B cell (primary cell): ENCODE results near the gene HLA-DQA1. TPM values are rescaled to one million over a fixed set of nuclear protein-coding genes. Genes with fewer than 3 reads are reported as not detected.

Experiments used
- ATAC-seq: fragments of 200-7000 bp; cut with Tn5 transposase; one replicate; pipeline ENCODE4 v1.10.0; 2021; ENCODE audit warnings: low read depth, mild to moderate bottlenecking, moderate number of reproducible peaks, moderate library complexity
- CTCF ChIA-PET: fragments of 350-600 bp; sonication (Branson Sonifier 250); formaldehyde crosslinking; loops from one replicate; lab custom pipeline; 2021; ENCODE audit warnings: antibody characterized with exemption, inconsistent platforms; lab: Charles Lee
- POLR2A ChIA-PET: fragments of 350-600 bp; sonication (Branson Sonifier 250); formaldehyde crosslinking; loops from one replicate; lab custom pipeline; 2021; ENCODE audit warnings: antibody characterized with exemption; lab: Charles Lee
- DNase-seq: peaks from one replicate; pipeline ENCODE4 v3.0.0; 2013
- H2AFZ ChIP-seq: 2 replicates; pipeline ENCODE4 v1.6.1; 2012; ENCODE audit warnings: mild to moderate bottlenecking, low read depth, low read length; ENCODE audit not compliant: insufficient read depth, poor library complexity, severe bottlenecking
- H3K27ac ChIP-seq, 2 donors: 1 replicate in 1 of 2; 2 replicates in 1 of 2; pipeline ENCODE4 v1.5.1; 2012 to 2013; ENCODE audit warnings: low read length in 2 of 2, mild to moderate bottlenecking in 2 of 2, moderate library complexity in 1 of 2
- H3K27me3 ChIP-seq, 4 experiments: fragments of 200-600 bp in 1 of 4; sonication (generic) in 1 of 4; replicated peaks in 1 of 4; 1 replicate in 2 of 4; 2 replicates in 2 of 4; pipeline versions ENCODE4 v1.6.1 to v1.7.0; 2013 to 2016; ENCODE audit warnings: low read length in 3 of 4, mild to moderate bottlenecking in 2 of 4, mixed read lengths in 1 of 4, moderate library complexity in 1 of 4; ENCODE audit not compliant: insufficient read depth in 4 of 4, control insufficient read depth in 3 of 4; ENCODE audit errors: control extremely low read depth in 1 of 4
- H3K36me3 ChIP-seq, 2 experiments: replicated peaks in 1 of 2; 1 replicate in 1 of 2; 2 replicates in 1 of 2; pipeline versions ENCODE4 v1.6.1 to v1.7.1; 2013; ENCODE audit warnings: low read length in 1 of 2; ENCODE audit not compliant: insufficient read depth in 2 of 2, control insufficient read depth in 1 of 2; ENCODE audit errors: control extremely low read depth in 1 of 2, extremely low read depth in 1 of 2
- H3K4me1 ChIP-seq, 2 donors: fragments of 200-600 bp in 1 of 2; sonication (generic) in 1 of 2; 1 replicate in 1 of 2; 2 replicates in 1 of 2; pipeline versions ENCODE4 v1.5.1 to v1.6.1; 2013 to 2017; ENCODE audit warnings: low read length in 2 of 2; ENCODE audit not compliant: control insufficient read depth in 2 of 2, insufficient read depth in 2 of 2
- H3K4me2 ChIP-seq: replicated peaks from 2 replicates; pipeline ENCODE3; 2012; ENCODE audit warnings: mild to moderate bottlenecking, low read depth, low read length; ENCODE audit not compliant: poor library complexity, severe bottlenecking
- H3K4me3 ChIP-seq, 5 experiments: fragments of 200-600 bp in 1 of 5; sonication (generic) in 1 of 5; 1 replicate in 3 of 5; 2 replicates in 2 of 5; pipeline versions ENCODE4 v1.5.1 to v1.7.0; 2011 to 2016; ENCODE audit warnings: low read length in 4 of 5, mild to moderate bottlenecking in 4 of 5, low read depth in 2 of 5, control low read depth in 1 of 5, moderate library complexity in 1 of 5; ENCODE audit not compliant: insufficient read depth in 1 of 5; ENCODE audit errors: control extremely low read depth in 1 of 5, extremely low read depth in 1 of 5
- H3K79me2 ChIP-seq: fragments of 200-600 bp; sonication (generic); one replicate; pipeline ENCODE4 v1.6.0; 2016; ENCODE audit warnings: low read length; ENCODE audit not compliant: control insufficient read depth, insufficient read depth
- H3K9ac ChIP-seq: fragments of 200-600 bp; sonication (generic); 2 replicates; pipeline ENCODE4 v1.6.1; 2017; ENCODE audit warnings: mild to moderate bottlenecking, low read length, moderate library complexity
- H3K9me3 ChIP-seq, 3 donors: one replicate each; pipeline versions ENCODE4 v1.6.1 to v1.7.1; 2013; ENCODE audit warnings: low read length in 2 of 3; ENCODE audit not compliant: control insufficient read depth in 2 of 3, insufficient read depth in 1 of 3; ENCODE audit errors: control extremely low read depth in 1 of 3
- H4K20me1 ChIP-seq: 2 replicates; pipeline ENCODE4 v1.6.0; 2012; ENCODE audit warnings: mild to moderate bottlenecking, low read length; ENCODE audit not compliant: insufficient read depth, control insufficient read depth, poor library complexity, severe bottlenecking
- H3K27ac Mint-ChIP-seq: one replicate; pipeline ENCODE4 v1.8.0; 2021; ENCODE audit warnings: mixed read lengths
- H3K27me3 Mint-ChIP-seq: one replicate; pipeline ENCODE4 v1.8.0; 2021; ENCODE audit warnings: mixed read lengths
- H3K4me1 Mint-ChIP-seq: one replicate; pipeline ENCODE4 v1.8.0; 2021; ENCODE audit warnings: mixed read lengths
- H3K4me3 Mint-ChIP-seq: one replicate; pipeline ENCODE4 v1.8.0; 2021; ENCODE audit warnings: mixed read lengths
- H3K9me3 Mint-ChIP-seq: one replicate; pipeline ENCODE4 v1.8.0; 2022; ENCODE audit warnings: mixed read lengths; ENCODE audit not compliant: insufficient read depth
- EZH2 ChIP-seq: IDR thresholded peaks from 2 replicates; pipeline ENCODE4 v1.6.1; 2012; ENCODE audit warnings: borderline replicate concordance, low read depth, mild to moderate bottlenecking, moderate library complexity, low read length; ENCODE audit not compliant: insufficient read depth, poor library complexity, severe bottlenecking
- WGBS: methylation state at CpG from one replicate; pipeline ENCODE4 v1.1.5; 2013; ENCODE audit warnings: missing lambda C conversion rate; ENCODE audit not compliant: insufficient coverage; 5-methylcytosine and 5-hydroxymethylcytosine counted together
- intact Hi-C: fragments of 100-400 bp; cut with micrococcal nuclease; formaldehyde crosslinking; loops from one replicate; pipeline ENCODE4 v1.10.0; 2022
- polyA plus RNA-seq: library from polyadenylated mRNA; depleted of rRNA; stranded (reverse); fragments of >200 nt; gene quantifications from 2 replicates; pipeline ENCODE4 v1.2.3, GENCODE V29; 2012
- total RNA-seq, 2 donors: library from RNA; stranded (reverse); fragments of 120-200 nt in 1 of 2; gene quantifications; 1 replicate in 1 of 2; 2 replicates in 1 of 2; pipeline versions ENCODE4 v1.2.3 to v1.2.4, GENCODE V29; 2013 to 2022
- TF ChIP-seq, protein P1 (sequence below): fragments of 200-600 bp; IDR thresholded peaks from one replicate; pipeline ENCODE4 v1.8.0; 2022; ENCODE audit warnings: antibody characterized with exemption, mild to moderate bottlenecking

HLA-DQA1 gene
- total and polyA plus RNA-seq, 2 donors (not counting 1 experiment from before 2014, with no cell fraction given): 486 to 489 TPM

DNA sequence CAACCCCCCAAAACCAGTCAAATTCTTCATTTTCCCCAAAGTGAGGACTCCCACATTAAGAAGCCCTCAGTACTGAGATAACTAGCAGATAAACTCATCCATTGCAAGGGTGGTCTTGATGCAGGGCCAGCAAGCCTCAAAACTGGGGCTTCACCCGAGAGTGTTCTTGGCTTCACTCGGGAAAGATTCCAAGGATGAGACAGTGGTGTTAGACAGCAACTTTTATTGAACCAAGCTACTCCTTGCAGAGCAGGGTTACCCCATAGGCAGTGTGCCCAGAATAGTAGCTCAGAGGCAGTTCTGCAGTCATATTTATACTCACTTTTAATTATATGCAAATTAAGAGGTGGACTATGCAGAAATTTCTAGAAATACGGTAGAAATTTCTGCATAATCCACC lies 15.8 kb upstream of the HLA-DQA1 start:
- Histone ChIP-seq H2AFZ (no peak overlapping the region), H3K4me3 (no peak overlapping the region), H3K9ac (no peak overlapping the region), H3K36me3 (no peaks in the 10 kb centered on the region), H3K4me1 (peaks cover 47 to 50% of the 10 kb centered on the region in 2 donors), H3K27ac (peak overlapping the region; percentile 97 to 99), H3K4me2 (no peak overlapping the region), H3K79me2 (peaks cover 21% of the 10 kb centered on the region), H3K9me3 (peaks cover 3 to 14% (median 5%) of the 10 kb centered on the region in 3 donors), H3K27me3 (no peaks in the 10 kb centered on the region), H4K20me1 (no peaks in the 10 kb centered on the region)
- TF ChIP-seq, protein P1, sequence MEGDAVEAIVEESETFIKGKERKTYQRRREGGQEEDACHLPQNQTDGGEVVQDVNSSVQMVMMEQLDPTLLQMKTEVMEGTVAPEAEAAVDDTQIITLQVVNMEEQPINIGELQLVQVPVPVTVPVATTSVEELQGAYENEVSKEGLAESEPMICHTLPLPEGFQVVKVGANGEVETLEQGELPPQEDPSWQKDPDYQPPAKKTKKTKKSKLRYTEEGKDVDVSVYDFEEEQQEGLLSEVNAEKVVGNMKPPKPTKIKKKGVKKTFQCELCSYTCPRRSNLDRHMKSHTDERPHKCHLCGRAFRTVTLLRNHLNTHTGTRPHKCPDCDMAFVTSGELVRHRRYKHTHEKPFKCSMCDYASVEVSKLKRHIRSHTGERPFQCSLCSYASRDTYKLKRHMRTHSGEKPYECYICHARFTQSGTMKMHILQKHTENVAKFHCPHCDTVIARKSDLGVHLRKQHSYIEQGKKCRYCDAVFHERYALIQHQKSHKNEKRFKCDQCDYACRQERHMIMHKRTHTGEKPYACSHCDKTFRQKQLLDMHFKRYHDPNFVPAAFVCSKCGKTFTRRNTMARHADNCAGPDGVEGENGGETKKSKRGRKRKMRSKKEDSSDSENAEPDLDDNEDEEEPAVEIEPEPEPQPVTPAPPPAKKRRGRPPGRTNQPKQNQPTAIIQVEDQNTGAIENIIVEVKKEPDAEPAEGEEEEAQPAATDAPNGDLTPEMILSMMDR: no peak
- no peak for TF ChIP-seq EZH2
- peak overlapping the region; percentile 20 for H3K4me3 Mint-ChIP-seq
- H3K27me3 Mint-ChIP-seq: no peaks in the 10 kb centered on the region
- peaks cover 63% of the 10 kb centered on the region for H3K4me1 Mint-ChIP-seq
- ChIA-PET CTCF (interaction anchor here (1.0 to 4.3 kb wide), 13 partner anchors 8 to 189 kb away, joined by 3 to 59 read pairs (median 7); partner anchors contain the start of gene HLA-DQA1), POLR2A (interaction anchor here (0.6 to 3.3 kb wide), 6 partner anchors 8 to 319 kb away, joined by 3 to 82 read pairs (median 14); partner anchors contain the start of gene HLA-DQA1)
- DNase-seq (no peak), ATAC-seq (no peak)
- 89% methylated on average over 2 of the region's 3 CpGs for WGBS
- peaks cover 5% of the 10 kb centered on the region for H3K9me3 Mint-ChIP-seq
- intact Hi-C loops: loop anchor here (5.0 kb wide), 1 partner anchor 34 kb away; the partner anchor contains the start of gene HLA-DRB1
- peak overlapping the region; percentile 88 for H3K27ac Mint-ChIP-seq
